ENCODE data around the gene IRAK2.
"Not testable (repeated sequence)": the region's sequence is repeated elsewhere in the genome, so short reads cannot be mapped to it uniquely, and the experiment has no call there.

The IRAK2 gene

DNA sequence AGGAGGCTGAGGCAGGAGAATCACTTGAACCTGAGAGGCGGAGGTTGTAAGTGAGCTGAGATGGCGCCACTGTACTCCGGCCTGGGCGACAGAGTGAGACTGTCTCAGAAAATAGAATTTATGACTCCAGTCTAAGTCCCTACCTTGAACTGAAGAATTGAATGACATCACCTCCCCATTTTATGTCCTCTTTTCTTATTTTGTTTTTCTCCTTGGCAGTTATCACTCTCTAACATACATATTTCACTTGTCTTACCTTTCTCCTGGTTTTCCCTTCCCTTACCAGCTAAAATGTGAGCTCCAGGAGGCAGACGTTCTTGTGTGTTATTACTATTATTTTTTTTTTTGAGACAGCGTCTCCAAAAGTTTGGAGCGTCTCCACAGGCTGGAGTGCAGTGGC, 91.1 kb downstream of the IRAK2 start:
- DNase-seq (ENCODE audit: low read depth) = no peak
- no peak overlapping the region for H3K4me3 ChIP-seq (ENCODE audit: low read depth, low read length)
- TF ChIP-seq, protein P1, sequence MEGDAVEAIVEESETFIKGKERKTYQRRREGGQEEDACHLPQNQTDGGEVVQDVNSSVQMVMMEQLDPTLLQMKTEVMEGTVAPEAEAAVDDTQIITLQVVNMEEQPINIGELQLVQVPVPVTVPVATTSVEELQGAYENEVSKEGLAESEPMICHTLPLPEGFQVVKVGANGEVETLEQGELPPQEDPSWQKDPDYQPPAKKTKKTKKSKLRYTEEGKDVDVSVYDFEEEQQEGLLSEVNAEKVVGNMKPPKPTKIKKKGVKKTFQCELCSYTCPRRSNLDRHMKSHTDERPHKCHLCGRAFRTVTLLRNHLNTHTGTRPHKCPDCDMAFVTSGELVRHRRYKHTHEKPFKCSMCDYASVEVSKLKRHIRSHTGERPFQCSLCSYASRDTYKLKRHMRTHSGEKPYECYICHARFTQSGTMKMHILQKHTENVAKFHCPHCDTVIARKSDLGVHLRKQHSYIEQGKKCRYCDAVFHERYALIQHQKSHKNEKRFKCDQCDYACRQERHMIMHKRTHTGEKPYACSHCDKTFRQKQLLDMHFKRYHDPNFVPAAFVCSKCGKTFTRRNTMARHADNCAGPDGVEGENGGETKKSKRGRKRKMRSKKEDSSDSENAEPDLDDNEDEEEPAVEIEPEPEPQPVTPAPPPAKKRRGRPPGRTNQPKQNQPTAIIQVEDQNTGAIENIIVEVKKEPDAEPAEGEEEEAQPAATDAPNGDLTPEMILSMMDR (IDR thresholded peaks at IDR 0.05; ENCODE audit: insufficient read depth, low read depth, low read length, missing control alignments) = no peak

DNA sequence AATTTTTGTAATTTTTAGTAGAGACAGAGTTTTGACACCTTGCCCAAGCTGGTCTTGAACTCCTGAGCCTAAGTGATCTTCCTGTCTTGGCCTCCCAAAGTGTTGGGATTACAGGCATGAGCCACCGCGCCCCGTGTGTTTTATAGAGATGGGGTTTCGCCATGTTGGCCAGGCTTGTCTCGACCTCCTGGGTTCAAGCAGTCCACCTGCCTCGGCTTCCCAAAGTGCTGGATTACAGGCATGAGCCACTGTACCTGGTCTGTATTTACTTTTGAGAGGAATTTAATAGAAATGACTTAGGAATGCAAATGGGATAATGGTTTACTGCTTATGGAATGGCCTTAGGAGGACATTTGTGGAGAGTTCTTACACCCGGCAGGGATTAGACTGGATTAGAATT, 94.3 kb downstream of the IRAK2 start:
- no peak for DNase-seq (ENCODE audit: low read depth)
- H3K4me3 ChIP-seq (ENCODE audit: low read depth, low read length) = no peak overlapping the region
- TF ChIP-seq, protein P1 (IDR thresholded peaks at IDR 0.05; ENCODE audit: insufficient read depth, low read depth, low read length, missing control alignments) = no peak

DNA sequence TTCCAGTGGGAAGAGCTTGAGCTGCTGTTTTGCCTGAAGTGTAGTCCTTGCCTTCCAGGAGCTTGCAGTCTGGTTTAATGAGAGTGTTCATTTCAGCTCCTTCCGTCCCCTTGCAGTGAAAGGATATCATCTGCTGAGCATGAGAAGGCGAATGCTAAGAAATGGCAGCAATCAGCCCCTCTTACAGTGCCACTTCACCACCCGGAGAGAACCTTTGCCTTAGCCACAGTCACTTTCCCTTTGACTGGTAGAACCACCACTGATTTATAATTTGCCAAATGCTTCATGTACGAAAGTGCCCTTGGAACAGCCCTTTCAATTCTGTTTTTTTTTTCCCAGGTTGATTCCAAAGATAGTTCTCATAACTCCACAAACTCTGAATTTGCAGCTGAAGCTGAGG, 95.1 kb downstream of the IRAK2 start:
- TF ChIP-seq, protein P1 (IDR thresholded peaks at IDR 0.05; ENCODE audit: insufficient read depth, low read depth, low read length, missing control alignments) = no peak
- DNase-seq (ENCODE audit: low read depth) = no peak

DNA sequence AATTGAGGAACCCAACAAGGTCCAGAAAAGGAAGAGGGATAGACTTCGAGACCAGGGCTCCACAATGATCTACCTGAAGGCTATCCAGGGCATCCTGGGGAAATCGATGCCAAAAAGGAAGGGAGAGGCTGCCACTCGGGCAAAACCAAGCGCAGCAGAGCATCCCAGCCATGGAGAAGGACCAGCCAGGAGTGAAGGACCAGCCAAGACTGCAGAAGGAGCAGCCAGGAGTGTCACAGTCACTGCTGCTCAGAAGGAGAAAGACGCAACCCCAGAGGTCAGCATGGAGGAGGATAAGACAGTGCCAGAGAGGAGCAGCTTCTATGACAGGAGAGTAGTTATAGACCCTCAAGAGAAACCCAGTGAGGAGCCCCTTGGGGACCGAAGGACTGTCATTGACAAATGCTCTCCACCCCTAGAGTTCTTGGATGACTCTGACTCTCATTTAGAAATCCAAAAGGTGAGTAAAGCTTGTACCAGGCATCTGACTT, 95.5 kb downstream of the IRAK2 start:
- no peak for DNase-seq (ENCODE audit: low read depth)
- TF ChIP-seq, protein P1 (IDR thresholded peaks at IDR 0.05; ENCODE audit: insufficient read depth, low read depth, low read length, missing control alignments) = no peak

More for the DNA sequence above, 95.1 kb downstream of the IRAK2 start:
- H3K4me3 ChIP-seq (ENCODE audit: low read depth, low read length) = no peak overlapping the region

DNA sequence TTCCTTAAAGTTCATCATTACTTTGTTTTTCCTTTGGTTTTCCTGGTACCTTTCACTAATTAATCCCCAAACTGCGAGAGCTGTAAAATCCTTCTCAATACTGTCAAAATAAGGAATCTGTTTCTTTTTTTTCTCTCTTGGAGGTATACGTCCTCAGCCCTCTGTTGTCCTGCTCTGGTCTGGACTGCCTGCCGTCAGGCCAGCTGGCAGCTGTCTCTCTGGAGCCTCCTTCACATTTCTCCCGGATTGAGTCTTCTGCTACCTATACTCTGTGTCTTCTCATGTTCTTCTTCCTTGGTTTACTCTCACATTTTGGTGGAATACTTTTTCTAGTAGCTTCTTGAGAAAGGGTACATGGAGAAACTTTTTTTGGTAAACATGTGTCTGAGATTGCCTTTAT, 97.3 kb downstream of the IRAK2 start:
- no peak overlapping the region for H3K4me3 ChIP-seq (ENCODE audit: low read depth, low read length)
- no peak for DNase-seq (ENCODE audit: low read depth)
- TF ChIP-seq, protein P1 (IDR thresholded peaks at IDR 0.05; ENCODE audit: insufficient read depth, low read depth, low read length, missing control alignments) = no peak

More for the DNA sequence above, 95.5 kb downstream of the IRAK2 start:
- H3K4me3 ChIP-seq (ENCODE audit: low read depth, low read length) = no peak overlapping the region

DNA sequence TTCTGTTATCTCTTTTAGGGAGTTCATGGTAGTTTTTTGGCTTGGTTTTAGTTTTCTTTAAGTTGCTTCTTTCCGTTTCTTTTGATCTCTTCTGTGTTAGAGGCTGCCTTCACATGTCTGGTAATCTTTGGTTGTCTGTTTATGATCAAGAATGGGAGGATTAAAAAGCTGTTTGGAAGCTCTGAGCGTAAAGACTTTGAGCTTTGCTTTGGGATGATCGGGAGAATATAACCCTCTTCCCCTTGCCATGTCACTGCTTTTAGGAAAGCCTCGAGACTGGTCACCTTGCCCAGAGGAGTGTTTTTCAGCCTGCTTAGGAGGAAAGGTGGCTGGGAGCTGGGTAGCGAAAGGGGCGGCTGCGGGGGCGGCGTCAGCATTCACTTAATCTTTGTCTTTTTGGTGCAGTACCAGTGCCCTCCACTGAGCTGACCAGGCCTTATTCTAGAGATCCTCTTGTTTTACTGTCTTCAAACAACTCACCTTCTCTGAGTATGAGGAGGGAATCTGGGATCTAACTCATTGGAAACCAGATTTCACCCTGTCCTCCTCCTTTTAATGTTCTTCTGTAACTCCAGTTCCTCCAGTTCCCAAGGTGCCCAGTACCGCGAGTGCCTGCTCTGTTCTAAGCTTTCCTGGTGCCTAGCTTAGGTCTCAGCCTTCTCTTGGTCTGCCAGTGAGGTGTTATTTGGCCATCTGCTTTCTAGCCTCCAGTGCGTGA, 99.1 kb downstream of the IRAK2 start:
- peak; percentile 45 for DNase-seq (ENCODE audit: low read depth)
- TF ChIP-seq, protein P1 (IDR thresholded peaks at IDR 0.05; ENCODE audit: insufficient read depth, low read depth, low read length, missing control alignments) = peak; percentile 34
- no peak overlapping the region for H3K4me3 ChIP-seq (ENCODE audit: low read depth, low read length)

DNA sequence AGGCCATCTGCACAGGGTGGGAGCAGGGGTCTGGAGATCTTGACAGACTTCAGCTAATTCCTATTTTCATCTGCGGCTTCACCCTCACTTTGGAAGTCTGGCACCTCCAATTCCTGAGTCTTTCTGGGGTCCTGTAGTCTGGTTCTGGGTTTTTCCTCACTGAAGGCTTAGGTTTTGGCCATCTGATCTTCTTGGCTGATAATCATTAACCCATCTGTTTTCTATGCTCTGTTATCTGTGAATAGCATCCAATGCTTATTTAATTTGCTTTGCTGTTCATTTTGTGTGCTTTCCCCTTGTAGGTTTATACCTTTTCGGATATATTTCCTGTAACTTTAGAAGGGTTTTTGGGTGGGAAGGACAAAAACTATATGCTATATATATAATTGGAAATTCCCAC, 101.1 kb downstream of the IRAK2 start:
- TF ChIP-seq, protein P1 (IDR thresholded peaks at IDR 0.05; ENCODE audit: insufficient read depth, low read depth, low read length, missing control alignments) = no peak
- DNase-seq (ENCODE audit: low read depth) = no peak
- no peak overlapping the region for H3K4me3 ChIP-seq (ENCODE audit: low read depth, low read length)

DNA sequence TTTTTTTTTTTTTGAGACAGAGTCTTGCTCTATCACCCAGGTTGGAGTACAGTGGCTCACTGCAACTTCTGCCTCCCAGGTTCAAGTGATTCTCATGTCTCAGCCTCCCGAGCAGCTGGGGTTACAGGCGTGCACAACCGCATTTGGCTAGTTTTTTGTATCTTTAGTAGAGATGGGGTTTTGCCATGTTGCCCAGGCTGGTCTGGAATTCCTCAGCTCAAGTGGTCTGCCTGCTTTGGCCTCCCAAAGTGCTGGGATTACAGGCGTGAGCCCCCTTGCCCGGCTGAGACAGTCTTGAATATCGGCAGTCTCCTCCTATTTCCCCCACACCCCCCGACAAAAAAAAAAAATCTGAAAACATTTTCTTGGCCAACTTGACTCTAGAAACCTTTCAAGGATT, 102.2 kb downstream of the IRAK2 start:
- DNase-seq (ENCODE audit: low read depth); H3K4me3 ChIP-seq (ENCODE audit: low read depth, low read length): not testable (repeated sequence)
